Fibroblast of mammary gland (primary cell): ENCODE measurements around the gene PRKCZ.

Experiments
- DNase-seq: peaks from one replicate; pipeline ENCODE4 v3.0.0-alpha.2; 2010; ENCODE audit warnings: low read depth
- H3K4me3 ChIP-seq: 2 replicates; pipeline ENCODE4 v1.5.1; 2011; ENCODE audit warnings: low read depth, mild to moderate bottlenecking, low read length, moderate library complexity; ENCODE audit not compliant: control insufficient read depth
- CTCF ChIP-seq: conservative IDR thresholded peaks from 2 replicates; pipeline ENCODE4 v1.5.1; 2011; ENCODE audit warnings: low read depth, low read length, inconsistent platforms; ENCODE audit not compliant: control insufficient read depth, insufficient read depth

Gene PRKCZ

GRCh38 chr1:2196901-2197638 is 146.9 kb downstream of the PRKCZ start:
- TF ChIP-seq CTCF = no peak
- H3K4me3 ChIP-seq = no peak overlapping the region
- no peak for DNase-seq

- TF ChIP-seq CTCF = no peak
- no peak for DNase-seq
- no peak overlapping the region for H3K4me3 ChIP-seq
These were observed 147.5 kb downstream of the PRKCZ start for GRCh38 chr1:2197707-2198165.

- DNase-seq = no peak
- H3K4me3 ChIP-seq = no peak overlapping the region
- TF ChIP-seq CTCF = no peak
These were observed 148.4 kb downstream of the PRKCZ start for GRCh38 chr1:2198571-2198970.

- H3K4me3 ChIP-seq = peak overlapping the region; percentile 70
- DNase-seq = peak; percentile 88
- peak; percentile 2 for TF ChIP-seq CTCF
These were observed 149.0 kb downstream of the PRKCZ start for GRCh38 chr1:2199042-2199810.

- no peak for DNase-seq
- no peak overlapping the region for H3K4me3 ChIP-seq
- TF ChIP-seq CTCF = no peak
These were observed 150.2 kb downstream of the PRKCZ start for GRCh38 chr1:2200308-2200943.

GRCh38 chr1:2201062-2201461 is 150.9 kb downstream of the PRKCZ start:
- no peak overlapping the region for H3K4me3 ChIP-seq
- DNase-seq = no peak
- TF ChIP-seq CTCF = no peak
